ENCODE data around the gene ZBTB8A.
"Not testable (repeated sequence)": the region's sequence is repeated elsewhere in the genome, so short reads cannot be mapped to it uniquely, and the experiment has no call there.

The ZBTB8A gene

DNA sequence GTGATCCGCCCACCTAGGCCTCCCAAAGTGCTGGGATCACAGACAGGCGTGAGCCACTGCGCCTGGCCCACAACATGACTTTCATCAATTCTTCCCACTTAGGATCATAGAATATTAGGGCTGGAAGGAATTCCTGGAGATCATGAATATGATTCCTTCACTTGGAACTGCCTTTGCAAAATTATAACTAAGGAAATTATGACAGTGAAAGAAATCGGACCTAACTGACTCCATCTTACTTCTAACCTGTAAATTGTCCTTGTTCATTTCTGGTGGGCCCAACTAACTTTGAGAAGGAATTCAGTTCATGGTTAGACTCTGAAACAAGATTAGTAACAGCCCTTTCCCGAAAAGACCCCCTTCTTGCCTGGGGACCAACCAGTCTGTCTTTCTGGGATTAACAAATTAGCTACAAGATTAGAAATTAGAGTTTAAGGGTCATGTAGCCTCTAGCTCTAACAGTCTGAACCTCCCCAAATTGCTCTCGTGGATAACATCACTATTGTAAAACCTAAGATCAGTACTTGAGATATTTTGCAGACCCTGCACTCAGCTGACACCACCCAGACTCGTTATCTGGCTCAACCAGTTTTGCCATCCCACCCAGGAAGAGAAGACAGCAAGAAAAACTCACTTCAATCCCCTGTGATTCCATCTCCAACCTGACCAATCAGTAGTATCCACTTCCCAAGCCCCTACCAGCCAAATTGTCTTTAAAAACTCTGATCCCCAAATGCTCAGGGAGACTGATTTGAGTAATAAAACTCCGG lies 96.5 kb downstream of the ZBTB8A start:
- no peak for DNase-seq (ENCODE audit: extremely low spot score)
- ChIA-PET CTCF (no interaction called here), POLR2A (interaction anchor here (1.6 kb wide), 1 partner anchor 23 kb away, joined by 4 read pairs; no protein-coding TSS in a partner anchor)
- TF ChIP-seq L3MBTL2 (conservative IDR thresholded peaks at IDR 0.05) (no peak), SP1 (IDR thresholded peaks at IDR 0.05) (no peak), NFRKB (IDR thresholded peaks at IDR 0.05) (no peak), ARNT (IDR thresholded peaks at IDR 0.05) (no peak), FOXA1 (IDR thresholded peaks at IDR 0.05) (no peak), BHLHE40 (IDR thresholded peaks at IDR 0.05; ENCODE audit: borderline replicate concordance) (no peak), LEF1 (IDR thresholded peaks at IDR 0.05; ENCODE audit: borderline replicate concordance) (no peak), SUZ12 (IDR thresholded peaks at IDR 0.05) (no peak), HDGF (IDR thresholded peaks at IDR 0.05; ENCODE audit: borderline replicate concordance) (no peak), TARDBP (IDR thresholded peaks at IDR 0.05) (no peak), ZNF384 (IDR thresholded peaks at IDR 0.05) (no peak), FOXK2 (IDR thresholded peaks at IDR 0.05) (no peak), ELF4 (IDR thresholded peaks at IDR 0.05) (no peak)
- TF ChIP-seq, protein P1, sequence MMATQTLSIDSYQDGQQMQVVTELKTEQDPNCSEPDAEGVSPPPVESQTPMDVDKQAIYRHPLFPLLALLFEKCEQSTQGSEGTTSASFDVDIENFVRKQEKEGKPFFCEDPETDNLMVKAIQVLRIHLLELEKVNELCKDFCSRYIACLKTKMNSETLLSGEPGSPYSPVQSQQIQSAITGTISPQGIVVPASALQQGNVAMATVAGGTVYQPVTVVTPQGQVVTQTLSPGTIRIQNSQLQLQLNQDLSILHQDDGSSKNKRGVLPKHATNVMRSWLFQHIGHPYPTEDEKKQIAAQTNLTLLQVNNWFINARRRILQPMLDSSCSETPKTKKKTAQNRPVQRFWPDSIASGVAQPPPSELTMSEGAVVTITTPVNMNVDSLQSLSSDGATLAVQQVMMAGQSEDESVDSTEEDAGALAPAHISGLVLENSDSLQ (IDR thresholded peaks at IDR 0.05) = no peak

DNA sequence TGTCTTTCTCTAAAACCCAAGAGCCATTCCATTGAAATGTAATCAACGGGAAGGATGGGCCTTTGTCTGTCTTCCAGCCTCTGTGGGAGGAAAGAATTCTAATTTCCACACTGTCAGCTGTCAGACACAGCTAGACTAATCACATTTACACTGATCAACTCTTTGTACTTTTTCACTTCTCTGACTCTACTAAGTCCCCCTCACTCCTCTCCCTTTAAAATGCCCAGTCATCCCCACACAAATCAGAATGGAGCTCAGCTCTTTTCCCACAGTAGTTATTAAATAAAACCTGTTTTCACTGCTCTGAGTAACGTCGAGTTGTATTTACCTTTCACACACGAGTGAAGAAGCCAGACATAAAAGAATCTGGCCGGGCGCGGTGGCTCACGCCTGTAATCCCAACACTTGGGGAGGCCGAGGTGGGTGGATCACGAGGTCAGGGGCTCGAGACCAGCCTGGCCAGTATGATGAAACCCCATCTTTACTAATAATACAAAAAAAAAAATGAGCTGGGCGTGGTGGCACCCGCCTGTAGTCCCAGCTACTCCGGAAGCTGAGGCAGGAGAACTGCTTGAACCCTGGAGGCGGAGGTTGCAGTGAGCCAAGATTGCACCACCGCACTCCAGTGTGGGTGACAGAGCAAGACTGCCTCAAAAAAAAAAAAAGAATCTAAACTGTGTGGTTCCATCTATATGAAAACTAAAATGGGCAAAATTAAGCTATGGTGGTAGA lies 97.9 kb downstream of the ZBTB8A start:
- POLR2A ChIA-PET = interaction anchor here (1.4 to 1.8 kb wide), 2 partner anchors 14 to 25 kb away, joined by 3 to 6 read pairs; partner anchors contain the start of gene RBBP4
- no peak for TF ChIP-seq LEF1 (IDR thresholded peaks at IDR 0.05; ENCODE audit: borderline replicate concordance)
- TF ChIP-seq FOXM1 (IDR thresholded peaks at IDR 0.05; ENCODE audit: borderline replicate concordance) = no peak
- no peak for TF ChIP-seq ELF4 (IDR thresholded peaks at IDR 0.05)
- TF ChIP-seq, protein P1 (IDR thresholded peaks at IDR 0.05) = no peak
- no peak for TF ChIP-seq FOXA1 (IDR thresholded peaks at IDR 0.05)
- TF ChIP-seq FOXK2 (IDR thresholded peaks at IDR 0.05) = no peak
- no peak for TF ChIP-seq NFRKB (IDR thresholded peaks at IDR 0.05)
- CTCF ChIA-PET = interaction anchor here (1.0 kb wide), 1 partner anchor 188 kb away, joined by 6 read pairs; no protein-coding TSS in a partner anchor
- no peak for DNase-seq (ENCODE audit: extremely low spot score)

DNA sequence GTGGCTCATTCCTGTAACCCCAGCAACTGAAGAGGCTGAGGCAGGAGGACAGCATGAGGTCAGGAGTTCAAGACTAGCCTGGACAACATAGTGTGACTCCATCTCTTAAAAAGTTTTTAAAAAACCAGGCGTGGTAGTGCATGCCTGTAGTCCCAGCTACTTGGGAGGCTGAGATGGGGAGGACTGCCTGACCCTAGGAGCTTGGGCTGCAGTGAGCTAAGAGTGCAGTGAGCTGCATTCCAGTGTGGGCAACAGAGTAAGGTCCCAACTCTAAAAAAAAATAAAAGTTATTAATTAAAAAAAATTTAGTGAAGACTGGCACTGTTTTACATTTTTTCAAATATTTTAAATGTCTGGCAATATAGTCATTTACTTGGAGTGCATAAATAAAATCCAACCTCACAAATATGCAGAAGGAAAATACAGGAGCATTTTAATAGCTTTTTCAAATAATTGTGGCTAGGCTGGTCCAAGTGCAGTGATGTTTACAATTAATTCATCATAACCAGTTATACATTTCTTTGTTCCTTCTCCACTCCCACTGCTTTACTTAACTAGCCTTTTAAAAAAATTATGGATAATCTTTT lies 100.4 kb downstream of the ZBTB8A start:
- ChIA-PET POLR2A (no interaction called here), CTCF (interaction anchor here (0.9 kb wide), 1 partner anchor 119 kb away, joined by 4 read pairs; no protein-coding TSS in a partner anchor)
- no peak for DNase-seq (ENCODE audit: extremely low spot score)
- TF ChIP-seq FOXA1 (IDR thresholded peaks at IDR 0.05) (no peak), SUZ12 (IDR thresholded peaks at IDR 0.05) (no peak), CTBP1 (IDR thresholded peaks at IDR 0.05; ENCODE audit: borderline replicate concordance) (no peak), ZNF384 (IDR thresholded peaks at IDR 0.05) (no peak), FOXK2 (IDR thresholded peaks at IDR 0.05) (no peak), ELF4 (IDR thresholded peaks at IDR 0.05) (no peak), HDGF (IDR thresholded peaks at IDR 0.05; ENCODE audit: borderline replicate concordance) (no peak), TARDBP (IDR thresholded peaks at IDR 0.05) (no peak), LEF1 (IDR thresholded peaks at IDR 0.05; ENCODE audit: borderline replicate concordance) (no peak), L3MBTL2 (conservative IDR thresholded peaks at IDR 0.05) (no peak), BHLHE40 (IDR thresholded peaks at IDR 0.05; ENCODE audit: borderline replicate concordance) (no peak), FOXM1 (IDR thresholded peaks at IDR 0.05; ENCODE audit: borderline replicate concordance) (no peak), SP1 (IDR thresholded peaks at IDR 0.05) (no peak), ARNT (IDR thresholded peaks at IDR 0.05) (no peak), NFRKB (IDR thresholded peaks at IDR 0.05) (no peak)
- TF ChIP-seq, protein P1 (IDR thresholded peaks at IDR 0.05) = no peak

DNA sequence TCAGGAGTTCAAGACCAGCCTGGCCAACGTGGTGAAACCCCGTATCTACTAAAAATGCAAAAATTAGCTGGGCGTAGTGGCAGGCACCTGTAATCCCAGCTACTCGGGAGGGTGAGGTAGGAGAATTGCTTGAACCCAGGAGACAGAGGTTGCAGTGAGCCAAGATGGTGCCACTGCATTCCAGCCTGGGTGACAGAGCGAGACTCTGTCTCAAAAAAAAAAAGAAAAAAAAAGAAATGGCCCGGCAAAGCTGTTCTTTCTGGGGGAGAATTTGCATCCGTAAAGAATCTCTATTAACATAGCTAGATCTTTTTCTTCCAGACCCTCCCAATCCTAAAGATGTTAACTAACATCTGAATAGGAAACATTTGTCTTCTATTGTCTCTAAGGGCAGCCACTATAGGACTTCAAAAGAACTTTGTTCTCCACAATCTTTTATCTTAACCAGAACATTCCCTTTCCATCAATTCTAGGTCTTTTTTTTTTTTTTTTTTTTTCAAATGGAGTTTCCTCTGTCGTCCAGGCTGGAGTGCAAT lies 103.1 kb downstream of the ZBTB8A start:
- CTCF ChIA-PET; POLR2A ChIA-PET; DNase-seq (ENCODE audit: extremely low spot score): not testable (repeated sequence)

DNA sequence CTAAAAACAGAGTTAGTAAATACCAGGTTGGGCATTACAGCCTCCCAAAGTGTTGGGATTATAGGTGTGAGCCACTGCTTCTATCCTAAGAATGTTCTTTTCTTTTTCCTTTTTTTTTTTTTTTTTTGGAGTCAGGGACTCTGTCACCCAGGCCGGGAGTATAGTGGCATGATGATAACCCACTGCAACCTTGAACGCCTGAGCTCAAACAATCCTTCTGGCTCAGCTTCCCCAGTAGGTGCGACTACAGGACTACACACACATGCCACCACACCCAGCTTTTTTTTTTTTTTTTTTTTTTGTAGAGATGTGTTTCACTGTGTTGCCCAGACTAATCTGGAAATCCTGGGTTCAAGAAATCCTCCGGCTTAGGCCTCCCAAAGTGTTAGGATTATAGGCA lies 105.2 kb downstream of the ZBTB8A start:
- POLR2A ChIA-PET = no interaction called here
- CTCF ChIA-PET = interaction anchor here (1.3 kb wide), 1 partner anchor 24 kb away, joined by 3 read pairs; no protein-coding TSS in a partner anchor
- no peak for DNase-seq (ENCODE audit: extremely low spot score)
- no peak for TF ChIP-seq FOXA1 (IDR thresholded peaks at IDR 0.05)
- no peak for TF ChIP-seq L3MBTL2 (conservative IDR thresholded peaks at IDR 0.05)
- no peak for TF ChIP-seq ELF4 (IDR thresholded peaks at IDR 0.05)
- TF ChIP-seq FOXM1 (IDR thresholded peaks at IDR 0.05; ENCODE audit: borderline replicate concordance) = no peak
- TF ChIP-seq, protein P1 (IDR thresholded peaks at IDR 0.05) = no peak
- TF ChIP-seq ZNF384 (IDR thresholded peaks at IDR 0.05) = no peak
- no peak for TF ChIP-seq FOXK2 (IDR thresholded peaks at IDR 0.05)
- TF ChIP-seq SP1 (IDR thresholded peaks at IDR 0.05) = no peak
- no peak for TF ChIP-seq ARNT (IDR thresholded peaks at IDR 0.05)
- no peak for TF ChIP-seq SUZ12 (IDR thresholded peaks at IDR 0.05)
- TF ChIP-seq BHLHE40 (IDR thresholded peaks at IDR 0.05; ENCODE audit: borderline replicate concordance) = no peak
- no peak for TF ChIP-seq CTBP1 (IDR thresholded peaks at IDR 0.05; ENCODE audit: borderline replicate concordance)
- TF ChIP-seq TARDBP (IDR thresholded peaks at IDR 0.05) = no peak
- TF ChIP-seq LEF1 (IDR thresholded peaks at IDR 0.05; ENCODE audit: borderline replicate concordance) = no peak
- TF ChIP-seq NFRKB (IDR thresholded peaks at IDR 0.05) = no peak
- TF ChIP-seq HDGF (IDR thresholded peaks at IDR 0.05; ENCODE audit: borderline replicate concordance) = no peak
